Measurements from ENCODE around the gene ARHGAP15. TPM values are rescaled to one million over a fixed set of nuclear protein-coding genes. Genes with fewer than 3 reads are reported as not detected.

Gene ARHGAP15
- total RNA-seq, 2 donors from 2014 or later = 91.4 to 103 TPM

GRCh38 chr2:143442193-143442592 is 313.0 kb downstream of the ARHGAP15 start:
- Mint-ChIP-seq H3K9me3 (no peaks in the 10 kb centered on the region), H3K27ac (peak overlapping the region in 1 of 2 donors; percentile 68), H3K36me3 (peaks cover 0 to 11% of the 10 kb centered on the region in 2 donors)
- no peak for DNase-seq (ENCODE audit: low spot score in 2 of 2)
- ATAC-seq = no peak

- H3K27ac Mint-ChIP-seq = no peak overlapping the region
- H3K36me3 Mint-ChIP-seq = peaks cover 0 to 19% of the 10 kb centered on the region in 2 donors
- DNase-seq (ENCODE audit: low spot score in 2 of 2) (no peak), ATAC-seq (peak; percentile 68 to 72)
- H3K9me3 Mint-ChIP-seq = peaks cover 0 to 9% of the 10 kb centered on the region in 2 donors
Observed at GRCh38 chr2:143451642-143452281, 322.5 kb downstream of the ARHGAP15 start.

GRCh38 chr2:143452817-143453451 is 323.7 kb downstream of the ARHGAP15 start:
- Mint-ChIP-seq H3K36me3 (peaks cover 0 to 15% of the 10 kb centered on the region in 2 donors), H3K9me3 (peaks cover 0 to 5% of the 10 kb centered on the region in 2 donors), H3K27ac (no peak overlapping the region)
- DNase-seq (ENCODE audit: low spot score in 2 of 2) (no peak), ATAC-seq (peak; percentile 50 to 72)

- ATAC-seq = no peak
- peaks cover 4 to 16% of the 10 kb centered on the region in 2 donors for H3K36me3 Mint-ChIP-seq
Observed at GRCh38 chr2:143453981-143454511, 324.8 kb downstream of the ARHGAP15 start.

GRCh38 chr2:143455317-143455716 is 326.1 kb downstream of the ARHGAP15 start:
- H3K27ac Mint-ChIP-seq = no peak overlapping the region
- ATAC-seq (no peak), DNase-seq (ENCODE audit: low spot score in 2 of 2) (no peak)
- no peaks in the 10 kb centered on the region for H3K9me3 Mint-ChIP-seq
- peaks cover 4 to 16% of the 10 kb centered on the region in 2 donors for H3K36me3 Mint-ChIP-seq

More at GRCh38 chr2:143453981-143454511, 324.8 kb downstream of the ARHGAP15 start:
- H3K9me3 Mint-ChIP-seq = no peaks in the 10 kb centered on the region
- no peak overlapping the region for H3K27ac Mint-ChIP-seq
- DNase-seq (ENCODE audit: low spot score in 2 of 2) = no peak

- no peak for DNase-seq (ENCODE audit: low spot score in 2 of 2)
- Mint-ChIP-seq H3K27ac (no peak overlapping the region), H3K9me3 (no peaks in the 10 kb centered on the region), H3K36me3 (peaks cover 4 to 24% of the 10 kb centered on the region in 2 donors)
- no peak for ATAC-seq
Observed at GRCh38 chr2:143458258-143459190, 329.3 kb downstream of the ARHGAP15 start.

GRCh38 chr2:143460382-143460781 is 331.2 kb downstream of the ARHGAP15 start:
- peaks cover 4 to 13% of the 10 kb centered on the region in 2 donors for H3K36me3 Mint-ChIP-seq
- ATAC-seq (no peak), DNase-seq (ENCODE audit: low spot score in 2 of 2) (no peak)
- H3K9me3 Mint-ChIP-seq = no peaks in the 10 kb centered on the region
- H3K27ac Mint-ChIP-seq = peak overlapping the region in 1 of 2 donors; percentile 4

GRCh38 chr2:143463719-143464118 is 334.5 kb downstream of the ARHGAP15 start:
- Mint-ChIP-seq H3K27ac (no peak overlapping the region), H3K9me3 (no peaks in the 10 kb centered on the region), H3K36me3 (peaks cover 0 to 16% of the 10 kb centered on the region in 2 donors)
- DNase-seq (ENCODE audit: low spot score in 2 of 2) (no peak), ATAC-seq (peak; percentile 41 to 85)

- Mint-ChIP-seq H3K36me3 (peaks cover 0 to 16% of the 10 kb centered on the region in 2 donors), H3K9me3 (no peaks in the 10 kb centered on the region), H3K27ac (no peak overlapping the region)
- DNase-seq (ENCODE audit: low spot score in 2 of 2) (no peak), ATAC-seq (no peak)
Observed at GRCh38 chr2:143466391-143466790, 337.2 kb downstream of the ARHGAP15 start.

GRCh38 chr2:143467011-143467410 is 337.8 kb downstream of the ARHGAP15 start:
- Mint-ChIP-seq H3K9me3 (no peaks in the 10 kb centered on the region), H3K27ac (peak overlapping the region in 1 of 2 donors; percentile 3), H3K36me3 (peaks cover 0 to 16% of the 10 kb centered on the region in 2 donors)
- no peak for DNase-seq (ENCODE audit: low spot score in 2 of 2)
- ATAC-seq = no peak

GRCh38 chr2:143468341-143468888 is 339.2 kb downstream of the ARHGAP15 start:
- no peaks in the 10 kb centered on the region for H3K9me3 Mint-ChIP-seq
- peak overlapping the region; percentile 70 to 92 for H3K27ac Mint-ChIP-seq
- no peak for DNase-seq (ENCODE audit: low spot score in 2 of 2)
- peaks cover 6 to 14% of the 10 kb centered on the region in 2 donors for H3K36me3 Mint-ChIP-seq
- peak; percentile 75 to 95 for ATAC-seq

GRCh38 chr2:143469323-143469722 is 340.1 kb downstream of the ARHGAP15 start:
- H3K27ac Mint-ChIP-seq = no peak overlapping the region
- H3K36me3 Mint-ChIP-seq = peaks cover 6 to 18% of the 10 kb centered on the region in 2 donors
- no peak for ATAC-seq
- DNase-seq (ENCODE audit: low spot score in 2 of 2) = no peak
- no peaks in the 10 kb centered on the region for H3K9me3 Mint-ChIP-seq

GRCh38 chr2:143471550-143471949 is 342.3 kb downstream of the ARHGAP15 start:
- no peak for DNase-seq (ENCODE audit: low spot score in 2 of 2)
- Mint-ChIP-seq H3K36me3 (peaks cover 6 to 28% of the 10 kb centered on the region in 2 donors), H3K27ac (peak overlapping the region in 1 of 2 donors; percentile 4), H3K9me3 (no peaks in the 10 kb centered on the region)
- no peak for ATAC-seq

- H3K36me3 Mint-ChIP-seq = peaks cover 6 to 20% of the 10 kb centered on the region in 2 donors
- H3K9me3 Mint-ChIP-seq = no peaks in the 10 kb centered on the region
- H3K27ac Mint-ChIP-seq = no peak overlapping the region
- DNase-seq (ENCODE audit: low spot score in 2 of 2) = no peak
- ATAC-seq = no peak
Observed at GRCh38 chr2:143473216-143473615, 344.0 kb downstream of the ARHGAP15 start.

GRCh38 chr2:143473820-143474219 is 344.6 kb downstream of the ARHGAP15 start:
- DNase-seq (ENCODE audit: low spot score in 2 of 2) (no peak), ATAC-seq (no peak)
- H3K27ac Mint-ChIP-seq = no peak overlapping the region
- H3K36me3 Mint-ChIP-seq = peaks cover 6 to 20% of the 10 kb centered on the region in 2 donors
- no peaks in the 10 kb centered on the region for H3K9me3 Mint-ChIP-seq

GRCh38 chr2:143474586-143474985 is 345.4 kb downstream of the ARHGAP15 start:
- H3K27ac Mint-ChIP-seq = no peak overlapping the region
- no peaks in the 10 kb centered on the region for H3K9me3 Mint-ChIP-seq
- no peak for ATAC-seq
- H3K36me3 Mint-ChIP-seq = peaks cover 6 to 20% of the 10 kb centered on the region in 2 donors
- DNase-seq (ENCODE audit: low spot score in 2 of 2) = no peak

Data from activated naive CD4-positive, alpha-beta T cell treated with anti-CD3 and anti-CD28 coated beads, Interleukin-2, amount 50 U/mL, for 72 hours (primary cell).